ENCODE data around the gene DHCR24.
"Not testable (repeated sequence)": the region's sequence is repeated elsewhere in the genome, so short reads cannot be mapped to it uniquely, and the experiment has no call there.

Gene DHCR24

DNA sequence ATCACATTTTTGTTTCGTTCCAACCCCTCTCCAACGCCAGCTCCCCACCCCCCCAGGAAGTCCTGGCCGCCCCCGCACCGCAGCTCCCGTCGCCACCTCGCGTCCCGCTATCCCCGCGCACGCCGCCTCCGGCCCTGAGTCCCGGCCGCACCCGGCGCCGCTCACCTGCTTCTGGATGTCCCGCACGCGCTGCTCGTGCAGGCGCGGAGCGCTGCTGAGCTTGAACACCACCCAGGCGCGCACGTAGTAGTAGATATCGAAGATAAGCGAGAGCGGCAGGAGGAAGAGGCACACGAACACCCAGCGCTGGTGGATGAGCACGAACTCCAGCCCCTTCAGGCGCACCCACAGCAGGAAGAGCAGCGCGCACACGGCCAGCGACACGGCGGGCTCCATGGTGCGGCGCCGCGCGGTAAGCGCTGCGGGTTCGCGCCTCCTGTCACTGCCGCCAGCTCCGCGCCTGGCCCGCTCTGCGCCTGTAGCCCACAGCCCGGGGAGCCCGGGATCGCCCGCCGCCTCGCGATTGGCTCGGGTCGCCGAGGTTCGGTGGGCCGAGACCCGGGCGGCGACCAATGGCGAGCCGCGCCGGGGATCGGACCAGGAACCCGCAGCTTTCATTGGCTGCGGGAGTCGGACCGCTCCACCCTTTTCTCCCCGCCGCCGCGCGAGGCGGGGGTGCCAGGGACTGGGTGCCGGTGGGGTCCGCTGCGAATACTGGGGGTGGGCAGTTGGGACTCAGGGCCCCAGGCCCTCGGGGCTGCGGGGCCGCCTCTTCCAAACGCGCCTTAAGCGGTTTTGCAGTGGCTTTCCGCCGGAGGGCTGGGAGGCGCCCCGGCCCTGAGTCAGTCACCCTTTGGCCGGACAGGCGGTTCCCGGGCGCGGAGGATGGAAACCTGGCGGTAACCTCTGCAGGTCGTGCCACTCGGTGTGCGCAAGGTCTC, at the start of gene DHCR24:
TSS of gene DHCR24 (minus strand) at position 472 of the 941 bp plus-strand sequence. CDS start at position 396, 76 bp downstream.
- H3K4me3 ChIP-seq (ENCODE audit: low read depth, low read length), result peak within 1 kb of the TSS; percentile 81
- TF ChIP-seq CTCF (IDR thresholded peaks at IDR 0.05; ENCODE audit: control insufficient read depth, extremely low read depth, insufficient read depth), result peak; percentile 17; the same call in 1 of the 2 replicates
- no peak for DNase-seq (ENCODE audit: low read depth)

DNA sequence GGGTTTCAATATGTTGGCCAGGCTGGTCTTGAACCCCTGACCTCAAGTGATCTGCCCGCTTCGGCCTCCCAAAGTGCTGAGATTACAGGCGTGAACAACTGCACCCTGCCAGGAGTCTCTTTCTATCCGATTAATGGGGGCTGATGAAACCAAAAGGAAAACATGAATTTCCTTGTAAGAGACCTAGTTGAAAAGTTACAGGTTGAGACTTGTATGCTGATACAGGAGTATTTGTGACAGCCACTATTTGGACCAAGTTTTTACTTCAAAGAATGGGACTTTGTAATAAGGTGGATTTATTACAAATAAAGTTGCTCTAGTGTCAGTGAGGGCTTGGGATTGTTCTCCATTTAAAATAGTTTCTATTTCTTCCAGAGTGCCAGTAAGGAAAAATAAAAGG, 49.8 kb upstream of the DHCR24 start:
- H3K4me3 ChIP-seq (ENCODE audit: low read depth, low read length), result no peak overlapping the region
- no peak for TF ChIP-seq CTCF (IDR thresholded peaks at IDR 0.05; ENCODE audit: control insufficient read depth, extremely low read depth, insufficient read depth)
- no peak for DNase-seq (ENCODE audit: low read depth)

DNA sequence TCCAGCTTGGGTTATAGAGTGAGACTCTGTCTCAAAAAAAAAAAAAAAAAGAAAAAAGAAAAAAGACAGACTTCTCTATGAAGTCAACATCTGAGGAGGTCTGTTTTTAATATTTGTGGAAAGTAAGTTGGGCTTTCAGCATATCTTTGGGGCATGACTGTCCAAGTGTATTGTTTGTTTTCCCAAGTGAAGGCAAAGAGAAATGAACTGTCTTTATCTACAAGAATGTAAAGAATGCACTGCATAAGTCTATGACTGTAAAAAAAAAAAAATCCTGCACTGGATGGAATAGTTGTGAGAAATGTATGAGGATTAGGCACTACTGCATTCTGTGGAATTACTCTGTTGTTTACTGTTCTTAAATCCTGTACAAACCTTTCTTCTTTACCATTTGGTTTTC, 47.9 kb upstream of the DHCR24 start:
- TF ChIP-seq CTCF (IDR thresholded peaks at IDR 0.05; ENCODE audit: control insufficient read depth, extremely low read depth, insufficient read depth), result no peak
- DNase-seq (ENCODE audit: low read depth), result no peak
- no peak overlapping the region for H3K4me3 ChIP-seq (ENCODE audit: low read depth, low read length)

GRCh38 chr1:54934081-54934480, 47.1 kb upstream of the DHCR24 start:
- DNase-seq (ENCODE audit: low read depth), result not testable (repeated sequence)

DNA sequence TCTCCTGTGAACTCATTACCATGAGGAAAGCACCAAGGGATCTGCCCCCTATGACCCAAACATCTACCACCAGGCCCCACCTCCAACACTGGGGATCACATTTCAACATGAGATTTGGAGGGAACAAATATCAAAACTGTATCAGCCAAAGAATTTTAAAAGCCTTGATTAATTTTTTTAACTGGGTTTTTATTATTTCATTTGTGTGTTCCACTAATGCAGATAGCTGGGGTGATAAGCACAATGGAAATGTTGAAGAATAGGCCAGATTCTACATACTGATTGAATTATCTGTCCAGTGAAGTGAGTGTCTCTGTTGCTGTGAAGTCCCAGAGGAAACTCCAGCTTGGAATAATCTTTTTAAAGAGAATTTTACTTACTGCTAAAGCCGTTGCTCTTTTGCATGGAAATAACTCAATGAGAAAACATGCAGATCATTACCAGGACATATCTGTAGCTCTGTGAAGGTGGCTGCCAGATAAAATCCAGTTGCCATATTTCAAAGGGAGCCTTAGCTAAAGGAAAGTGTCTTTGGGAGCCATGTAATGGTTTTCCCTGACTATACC, 44.4 kb upstream of the DHCR24 start:
- no peak for DNase-seq (ENCODE audit: low read depth)
- no peak overlapping the region for H3K4me3 ChIP-seq (ENCODE audit: low read depth, low read length)
- TF ChIP-seq CTCF (IDR thresholded peaks at IDR 0.05; ENCODE audit: control insufficient read depth, extremely low read depth, insufficient read depth), result no peak

More at GRCh38 chr1:54934081-54934480, 47.1 kb upstream of the DHCR24 start:
- not testable (repeated sequence) for H3K4me3 ChIP-seq (ENCODE audit: low read depth, low read length)

DNA sequence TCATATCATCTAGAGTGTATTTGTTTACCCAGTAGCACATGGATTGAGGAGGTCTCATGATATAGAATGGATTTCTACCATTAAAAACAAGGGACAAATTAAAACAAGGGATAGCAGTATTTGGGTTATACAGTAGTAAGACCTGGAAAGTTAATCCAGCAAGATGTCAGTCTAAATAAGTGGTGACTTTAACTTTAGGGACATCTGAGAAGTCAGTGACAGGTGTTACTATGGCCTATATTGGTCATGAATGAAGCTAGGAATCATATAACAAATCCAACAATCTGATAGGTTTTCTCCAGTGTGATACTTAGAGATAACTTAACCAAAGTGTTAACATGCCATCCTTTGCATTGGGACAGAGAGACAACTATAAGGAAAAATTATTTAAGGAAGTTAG, 42.7 kb upstream of the DHCR24 start:
- TF ChIP-seq CTCF (IDR thresholded peaks at IDR 0.05; ENCODE audit: control insufficient read depth, extremely low read depth, insufficient read depth), result no peak
- H3K4me3 ChIP-seq (ENCODE audit: low read depth, low read length), result no peak overlapping the region
- no peak for DNase-seq (ENCODE audit: low read depth)

DNA sequence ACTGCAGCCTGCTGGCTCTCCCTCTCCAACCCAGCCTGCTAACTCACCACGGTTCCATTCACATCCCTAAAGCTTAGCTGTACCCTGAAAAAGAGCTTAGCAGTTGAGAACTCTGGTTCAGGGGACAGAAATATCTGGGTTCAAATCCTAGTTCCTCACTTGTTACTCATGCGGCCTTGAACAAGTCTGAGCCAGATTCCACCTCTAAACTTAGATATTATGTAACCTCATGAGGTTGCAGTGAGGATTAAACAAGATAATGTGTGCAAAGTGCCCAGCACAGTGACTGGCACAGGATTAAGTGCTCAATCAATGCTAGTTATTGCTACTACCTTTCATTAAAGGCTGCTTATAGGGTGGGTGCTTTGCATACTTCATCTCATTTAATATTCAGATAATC, 41.3 kb upstream of the DHCR24 start:
- TF ChIP-seq CTCF (IDR thresholded peaks at IDR 0.05; ENCODE audit: control insufficient read depth, extremely low read depth, insufficient read depth), result no peak
- DNase-seq (ENCODE audit: low read depth), result no peak

More for the DNA sequence above, 41.3 kb upstream of the DHCR24 start:
- H3K4me3 ChIP-seq (ENCODE audit: low read depth, low read length), result no peak overlapping the region
